HCT116 (cell line): ENCODE measurements around the gene WNT3A. TPM values are rescaled to one million over a fixed set of nuclear protein-coding genes. Genes with fewer than 3 reads are reported as not detected.

Source experiments
- ATAC-seq: fragments of 200-7000 bp; cut with Tn5 transposase; 2 replicates; pipeline ENCODE4 v1.9.1; 2020; ENCODE audit warnings: mild to moderate bottlenecking, moderate library complexity
- BruUV-seq: library from RNA; stranded (reverse); fragments of 400-500 nt; replicated peaks from 2 replicates; lab custom pipeline; 2021; lab: Mats Ljungman, UMichigan
- CTCF ChIA-PET: fragments of 300-600 bp; sonication (Branson Sonifier 250); formaldehyde crosslinking; loops from one replicate; lab custom pipeline; 2021; ENCODE audit warnings: antibody characterized with exemption; lab: Charles Lee
- POLR2A ChIA-PET: fragments of 300-600, 350-600 bp; sonication (Branson Sonifier 250); formaldehyde crosslinking; loops from one replicate; lab custom pipeline; 2021; ENCODE audit warnings: antibody characterized with exemption; lab: Charles Lee
- RAD21 ChIA-PET, 2 experiments: fragments of 300-600 bp; sonication (Branson Sonifier 250); formaldehyde crosslinking; loops; one replicate each; lab custom pipeline; 2023; ENCODE audit warnings: low total read pairs in 2 of 2; ENCODE audit not compliant: uncharacterized antibody in 2 of 2, unreplicated experiment in 2 of 2, low non-redundant PET in 1 of 2; lab: Charles Lee
- DNase-seq: peaks from one replicate; pipeline ENCODE4 v3.0.0-alpha.2; 2010; ENCODE audit warnings: low read depth, low spot score
- H2AFZ ChIP-seq: fragments of 200-600 bp; shearing (Covaris generic), sonication (generic); 2 replicates; pipeline ENCODE4 v1.6.1; 2017; ENCODE audit warnings: low read depth, mixed run types, mixed read lengths, antibody characterized with exemption, low read length; ENCODE audit not compliant: poor library complexity, severe bottlenecking
- H3K27ac ChIP-seq: 2 replicates; pipeline ENCODE4 v1.5.1; 2012; ENCODE audit warnings: low read depth, low read length
- H3K27me3 ChIP-seq: fragments of 200-600 bp; sonication (generic); 2 replicates; pipeline ENCODE4 v1.6.1; 2016; ENCODE audit warnings: mixed run types, low read length, mixed read lengths; ENCODE audit not compliant: insufficient read depth
- H3K36me3 ChIP-seq, 2 experiments: fragments of 200-500 bp in 1 of 2; fragments of 200-600 bp in 1 of 2; sonication (Bioruptor generic) in 1 of 2; sonication (generic) in 1 of 2; 2 replicates each; pipeline versions ENCODE4 v1.5.1 to v1.6.1; 2014 to 2016; ENCODE audit warnings: low read length in 2 of 2, inconsistent platforms in 1 of 2, mixed read lengths in 1 of 2, mixed run types in 1 of 2; ENCODE audit not compliant: insufficient read depth in 2 of 2, control insufficient read depth in 1 of 2
- H3K4me1 ChIP-seq, 2 experiments: fragments of 200-600 bp in 1 of 2; sonication (generic) in 1 of 2; 2 replicates each; pipeline versions ENCODE4 v1.5.1 to v1.6.1; 2012 to 2017; ENCODE audit warnings: low read length in 2 of 2, inconsistent platforms in 1 of 2, mild to moderate bottlenecking in 1 of 2, mixed read lengths in 1 of 2, mixed run types in 1 of 2, moderate library complexity in 1 of 2; ENCODE audit not compliant: insufficient read depth in 2 of 2, control insufficient read depth in 1 of 2
- H3K4me2 ChIP-seq: fragments of 200-600 bp; sonication (generic); 2 replicates; pipeline ENCODE4 v1.6.1; 2017; ENCODE audit warnings: mixed run types, low read length, mixed read lengths
- H3K4me3 ChIP-seq, 2 experiments: fragments of 200-600 bp in 1 of 2; sonication (generic) in 1 of 2; replicated peaks in 1 of 2; 2 replicates each; pipeline ENCODE4 v1.5.1; 2011 to 2016; ENCODE audit warnings: low read length in 2 of 2, control low read depth in 1 of 2, low read depth in 1 of 2, mild to moderate bottlenecking in 1 of 2, mixed read lengths in 1 of 2, mixed run types in 1 of 2
- H3K79me2 ChIP-seq: fragments of 200-600 bp; sonication (generic); 2 replicates; pipeline ENCODE4 v1.6.1; 2017; ENCODE audit warnings: mild to moderate bottlenecking, mixed run types, low read length, moderate library complexity, mixed read lengths; ENCODE audit not compliant: insufficient read depth
- H3K9ac ChIP-seq: fragments of 200-600 bp; sonication (generic); 2 replicates; pipeline ENCODE4 v1.6.1; 2016; ENCODE audit warnings: low read length, mixed read lengths
- H3K9me2 ChIP-seq: fragments of 200-600 bp; sonication (generic), shearing (Covaris generic); 2 replicates; pipeline ENCODE4 v1.6.1; 2017; ENCODE audit warnings: mixed run types, mild to moderate bottlenecking, moderate library complexity; ENCODE audit not compliant: insufficient read depth
- H3K9me3 ChIP-seq, 2 experiments: fragments of 200-500 bp in 1 of 2; fragments of 200-600 bp in 1 of 2; sonication (Bioruptor generic) in 1 of 2; sonication (generic) in 1 of 2; 2 replicates each; pipeline ENCODE4 v1.6.1; 2014 to 2017; ENCODE audit warnings: low read length in 2 of 2, mixed read lengths in 2 of 2, inconsistent platforms in 1 of 2, low read depth in 1 of 2, mild to moderate bottlenecking in 1 of 2, mixed run types in 1 of 2, moderate library complexity in 1 of 2; ENCODE audit not compliant: control insufficient read depth in 1 of 2, insufficient read depth in 1 of 2
- H4K20me1 ChIP-seq: fragments of 200-600 bp; sonication (generic), shearing (Covaris generic); 2 replicates; pipeline ENCODE4 v1.6.1; 2017; ENCODE audit warnings: mixed run types, mild to moderate bottlenecking, moderate library complexity; ENCODE audit not compliant: insufficient read depth
- CBX3 ChIP-seq: IDR thresholded peaks from 2 replicates; pipeline ENCODE4 v1.6.1; 2012; ENCODE audit warnings: low read depth
- CEBPB ChIP-seq: IDR thresholded peaks from 2 replicates; pipeline ENCODE4 v1.6.1; 2012; ENCODE audit warnings: low read depth
- EGR1 ChIP-seq: IDR thresholded peaks from 2 replicates; pipeline ENCODE4 v1.6.1; 2012; ENCODE audit warnings: low read depth
- ELF1 ChIP-seq: IDR thresholded peaks from 2 replicates; pipeline ENCODE4 v1.6.1; 2012; ENCODE audit warnings: low read depth, borderline replicate concordance
- EZH2 ChIP-seq: fragments of 200-600 bp; sonication (generic); IDR thresholded peaks from 2 replicates; pipeline ENCODE4 v1.6.1; 2017; ENCODE audit warnings: antibody characterized with exemption, mixed run types
- EZH2phosphoT487 ChIP-seq: fragments of 200-600 bp; IDR thresholded peaks from 2 replicates; pipeline ENCODE4 v1.6.1; 2018; ENCODE audit warnings: antibody characterized with exemption, borderline replicate concordance
- FOSL1 ChIP-seq: IDR thresholded peaks from 2 replicates; pipeline ENCODE4 v1.6.1; 2012; ENCODE audit warnings: low read depth
- JUND ChIP-seq: IDR thresholded peaks from 2 replicates; pipeline ENCODE4 v1.6.1; 2012
- POLR2A ChIP-seq: IDR thresholded peaks from 2 replicates; pipeline ENCODE4 v1.7.0; 2011; ENCODE audit warnings: borderline replicate concordance; ENCODE audit not compliant: insufficient read depth, insufficient read length; ENCODE audit errors: extremely low read depth
- POLR2AphosphoS5 ChIP-seq: IDR thresholded peaks from 2 replicates; pipeline ENCODE4 v1.6.1; 2011; ENCODE audit warnings: mild to moderate bottlenecking, low read depth, low read length, moderate library complexity
- RAD21 ChIP-seq: IDR thresholded peaks from 2 replicates; pipeline ENCODE4 v1.6.1; 2012; ENCODE audit warnings: low read depth, mild to moderate bottlenecking
- SIN3A ChIP-seq: IDR thresholded peaks from 2 replicates; pipeline ENCODE4 v1.6.1; 2012; ENCODE audit warnings: low read depth
- SP1 ChIP-seq: IDR thresholded peaks from 2 replicates; pipeline ENCODE4 v1.6.1; 2012; ENCODE audit warnings: low read depth
- SRF ChIP-seq: IDR thresholded peaks from 2 replicates; pipeline ENCODE4 v1.6.1; 2012; ENCODE audit warnings: low read depth
- TCF7L2 ChIP-seq: IDR thresholded peaks from 2 replicates; pipeline ENCODE4 v1.7.0; 2011; ENCODE audit warnings: borderline replicate concordance, inconsistent platforms; ENCODE audit not compliant: insufficient read depth, insufficient read length; ENCODE audit errors: extremely low read depth
- ZFX ChIP-seq: fragments of 450-650 bp; IDR thresholded peaks from 2 replicates; pipeline ENCODE4 v1.6.1; 2017
- ZNF274 ChIP-seq: fragments of 200-500 bp; sonication (Bioruptor generic); IDR thresholded peaks from 2 replicates; pipeline ENCODE4 v1.6.1; 2014; ENCODE audit warnings: mild to moderate bottlenecking, low read depth, low read length, inconsistent platforms
- intact Hi-C: fragments of 100-400 bp; cut with micrococcal nuclease; formaldehyde crosslinking; loops from 2 replicates; pipeline ENCODE4 v1.10.0; 2022
- total RNA-seq: library from RNA; stranded (reverse); gene quantifications from one replicate; pipeline ENCODE4 v1.2.1, GENCODE V29; 2021; ENCODE audit not compliant: unreplicated experiment
- TF ChIP-seq, protein P1 (sequence below): IDR thresholded peaks from 2 replicates; pipeline ENCODE4 v1.6.1; 2011; ENCODE audit warnings: mild to moderate bottlenecking, low read length, moderate library complexity; ENCODE audit not compliant: insufficient replicate concordance; ENCODE audit errors: extremely low read depth
- TF ChIP-seq, protein P2 (sequence below): IDR thresholded peaks from 2 replicates; pipeline ENCODE4 v1.6.1; 2012

WNT3A gene
- total RNA-seq, 1 experiment from 2014 or later: 3.7 TPM

DNA sequence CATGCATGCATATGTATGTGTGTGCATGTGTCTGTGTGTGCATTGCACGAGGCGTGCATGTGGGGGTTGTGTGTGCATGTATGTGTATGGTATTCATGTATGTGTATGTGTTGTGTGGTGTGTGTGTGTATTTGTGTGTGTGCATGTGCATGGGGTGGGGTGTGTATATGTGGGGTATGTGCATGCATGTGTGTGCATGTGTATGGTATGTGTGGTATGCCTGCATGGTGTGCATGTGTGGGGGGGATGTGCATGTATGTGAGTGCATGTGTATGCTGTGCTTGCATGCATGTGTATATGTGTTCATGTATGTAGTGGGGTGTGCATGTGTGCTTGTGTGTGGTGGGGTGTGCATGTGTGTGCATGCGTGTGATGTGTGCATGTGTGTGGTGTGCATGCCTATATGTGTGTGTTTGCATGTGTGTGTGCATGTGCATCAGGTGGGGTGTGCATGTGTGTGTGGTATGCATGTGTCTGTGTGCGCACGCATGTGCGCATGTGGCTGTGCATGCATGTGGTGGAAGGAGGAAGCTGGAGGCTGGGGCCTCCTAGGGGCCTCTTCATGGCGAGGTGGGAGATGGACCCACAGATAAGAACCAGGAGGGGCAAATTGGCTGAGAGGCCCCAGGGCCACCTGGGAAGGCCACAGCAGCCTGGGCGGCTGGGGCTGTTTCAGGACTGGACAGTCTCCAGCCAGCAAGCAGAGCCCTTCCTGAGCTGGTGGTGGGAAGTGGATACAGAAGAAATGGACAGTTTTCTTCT, 39.8 kb downstream of the WNT3A start:
- H3K9me2 ChIP-seq: no peaks in the 10 kb centered on the region
- POLR2A ChIA-PET: no interaction called here
- ATAC-seq (no peak), DNase-seq (no peak)
- CTCF ChIA-PET: no interaction called here
- no peak overlapping the region for H3K4me3 ChIP-seq
- intact Hi-C loops: no loop called here
- no peak overlapping the region for H3K4me2 ChIP-seq
- no peaks in the 10 kb centered on the region for H3K9me3 ChIP-seq
- no peak overlapping the region for H3K27ac ChIP-seq
- H3K79me2 ChIP-seq: no peaks in the 10 kb centered on the region
- RAD21 ChIA-PET: interaction anchor here in 1 of 2 experiments (0.5 kb wide), 1 partner anchor 360 kb away, joined by 7 read pairs; the partner anchor contains the start of gene TRIM11
- 0 out of 2 replicates have a peak, but pooled peaks cover 5% of the 10 kb centered on the region for H3K27me3 ChIP-seq
- no peak for TF ChIP-seq EGR1
- no peak for TF ChIP-seq EZH2
- TF ChIP-seq CEBPB: no peak
- no peak for TF ChIP-seq ZFX
- TF ChIP-seq ZNF274: no peak
- TF ChIP-seq, protein P1, sequence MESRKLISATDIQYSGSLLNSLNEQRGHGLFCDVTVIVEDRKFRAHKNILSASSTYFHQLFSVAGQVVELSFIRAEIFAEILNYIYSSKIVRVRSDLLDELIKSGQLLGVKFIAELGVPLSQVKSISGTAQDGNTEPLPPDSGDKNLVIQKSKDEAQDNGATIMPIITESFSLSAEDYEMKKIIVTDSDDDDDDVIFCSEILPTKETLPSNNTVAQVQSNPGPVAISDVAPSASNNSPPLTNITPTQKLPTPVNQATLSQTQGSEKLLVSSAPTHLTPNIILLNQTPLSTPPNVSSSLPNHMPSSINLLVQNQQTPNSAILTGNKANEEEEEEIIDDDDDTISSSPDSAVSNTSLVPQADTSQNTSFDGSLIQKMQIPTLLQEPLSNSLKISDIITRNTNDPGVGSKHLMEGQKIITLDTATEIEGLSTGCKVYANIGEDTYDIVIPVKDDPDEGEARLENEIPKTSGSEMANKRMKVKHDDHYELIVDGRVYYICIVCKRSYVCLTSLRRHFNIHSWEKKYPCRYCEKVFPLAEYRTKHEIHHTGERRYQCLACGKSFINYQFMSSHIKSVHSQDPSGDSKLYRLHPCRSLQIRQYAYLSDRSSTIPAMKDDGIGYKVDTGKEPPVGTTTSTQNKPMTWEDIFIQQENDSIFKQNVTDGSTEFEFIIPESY: no peak
- TF ChIP-seq RAD21: no peak
- TF ChIP-seq POLR2AphosphoS5: no peak
- TF ChIP-seq FOSL1: no peak
- no peak for TF ChIP-seq TCF7L2
- no peak for TF ChIP-seq JUND
- no peak for TF ChIP-seq EZH2phosphoT487
- no peak for TF ChIP-seq POLR2A
- TF ChIP-seq ELF1: no peak
- no peak for TF ChIP-seq CBX3
- TF ChIP-seq, protein P2, sequence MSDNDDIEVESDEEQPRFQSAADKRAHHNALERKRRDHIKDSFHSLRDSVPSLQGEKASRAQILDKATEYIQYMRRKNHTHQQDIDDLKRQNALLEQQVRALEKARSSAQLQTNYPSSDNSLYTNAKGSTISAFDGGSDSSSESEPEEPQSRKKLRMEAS: no peak
- no peak for TF ChIP-seq SRF
- no peak for TF ChIP-seq SP1
- no peak for TF ChIP-seq SIN3A
- no peak overlapping the region for H3K9ac ChIP-seq
- H4K20me1 ChIP-seq: no peaks in the 10 kb centered on the region
- no TSS peak for BruUV-seq
- H2AFZ ChIP-seq: no peak overlapping the region
- H3K36me3 ChIP-seq: no peaks in the 10 kb centered on the region
- H3K4me1 ChIP-seq: no peaks in the 10 kb centered on the region
